HT1080 (cell line): ENCODE results near the gene POLN. TPM values are rescaled to one million over a fixed set of nuclear protein-coding genes. Genes with fewer than 3 reads are reported as not detected.
"Not testable (repeated sequence)": the region's sequence is repeated elsewhere in the genome, so short reads cannot be mapped to it uniquely, and the experiment has no call there.

ENCODE experiments used
- DNase-seq: peaks from one replicate; pipeline ENCODE4 v3.0.0-alpha.2; 2015; ENCODE audit warnings: low read depth
- total RNA-seq: library from RNA; depleted of rRNA; stranded (reverse); fragments of >200 nt; shearing (Covaris generic); gene quantifications from 2 replicates; pipeline ENCODE4 v1.2.3, GENCODE V29; 2014

Gene POLN
- total RNA-seq, 1 experiment from 2014 or later: 2.9 TPM

- DNase-seq: peak; percentile 55
Measured at GRCh38 chr4:2220016-2220630, 21.8 kb downstream of the POLN start.

DNA sequence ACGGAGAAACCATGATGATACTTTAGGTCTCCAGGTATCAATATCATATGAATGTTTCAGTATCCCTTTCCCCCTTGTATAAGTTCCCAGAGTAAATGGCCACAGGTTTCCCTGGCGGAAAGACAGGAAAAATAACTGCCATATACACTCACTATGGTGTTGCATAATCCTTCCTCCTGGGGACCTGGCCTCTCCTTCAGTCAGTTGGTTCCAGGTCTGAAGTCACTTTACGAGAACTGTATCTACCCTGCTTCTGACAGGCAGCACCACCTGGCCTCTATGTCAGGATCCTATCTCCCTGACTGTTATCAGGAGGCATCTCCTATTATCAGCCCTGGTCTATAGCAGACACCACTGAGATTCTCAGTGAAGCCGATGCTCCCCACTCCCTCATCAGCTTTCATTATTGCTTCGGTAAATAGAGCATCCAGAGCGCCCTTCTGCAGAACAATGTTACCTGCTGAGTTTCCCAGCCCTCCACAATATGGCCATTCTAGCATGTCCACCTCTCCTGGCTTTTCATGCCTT lies 22.6 kb downstream of the POLN start:
- DNase-seq: no peak

- no peak for DNase-seq
Measured at GRCh38 chr4:2218436-2218835, 23.5 kb downstream of the POLN start.

GRCh38 chr4:2217726-2218125 lies 24.2 kb downstream of the POLN start:
- peak; percentile 71 for DNase-seq

DNA sequence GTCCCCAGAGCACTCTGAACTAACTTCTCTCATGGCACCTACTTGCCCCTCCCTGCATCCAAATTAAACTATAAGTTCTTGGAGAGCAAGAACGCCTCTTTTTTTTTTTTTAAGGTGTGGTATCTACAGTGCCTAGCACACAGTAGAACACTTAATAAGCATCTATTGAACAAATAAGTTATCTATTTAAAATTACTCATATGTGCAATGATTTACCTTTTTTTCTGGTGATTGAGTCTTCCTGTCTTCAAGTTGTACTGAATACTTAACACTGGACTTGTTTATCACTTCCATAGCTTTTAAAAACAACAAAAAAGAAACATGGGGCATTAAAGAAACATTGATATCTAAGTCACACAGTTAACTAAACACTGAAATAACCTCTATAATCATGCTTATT lies 29.1 kb downstream of the POLN start:
- no peak for DNase-seq

- not testable (repeated sequence) for DNase-seq
Measured at GRCh38 chr4:2202789-2203188, 39.1 kb downstream of the POLN start.

GRCh38 chr4:2194496-2194895 lies 47.4 kb downstream of the POLN start:
- no peak for DNase-seq

GRCh38 chr4:2193326-2193725 lies 48.6 kb downstream of the POLN start:
- no peak for DNase-seq

- DNase-seq: no peak
Measured at GRCh38 chr4:2186865-2187172, 55.1 kb downstream of the POLN start.

DNA sequence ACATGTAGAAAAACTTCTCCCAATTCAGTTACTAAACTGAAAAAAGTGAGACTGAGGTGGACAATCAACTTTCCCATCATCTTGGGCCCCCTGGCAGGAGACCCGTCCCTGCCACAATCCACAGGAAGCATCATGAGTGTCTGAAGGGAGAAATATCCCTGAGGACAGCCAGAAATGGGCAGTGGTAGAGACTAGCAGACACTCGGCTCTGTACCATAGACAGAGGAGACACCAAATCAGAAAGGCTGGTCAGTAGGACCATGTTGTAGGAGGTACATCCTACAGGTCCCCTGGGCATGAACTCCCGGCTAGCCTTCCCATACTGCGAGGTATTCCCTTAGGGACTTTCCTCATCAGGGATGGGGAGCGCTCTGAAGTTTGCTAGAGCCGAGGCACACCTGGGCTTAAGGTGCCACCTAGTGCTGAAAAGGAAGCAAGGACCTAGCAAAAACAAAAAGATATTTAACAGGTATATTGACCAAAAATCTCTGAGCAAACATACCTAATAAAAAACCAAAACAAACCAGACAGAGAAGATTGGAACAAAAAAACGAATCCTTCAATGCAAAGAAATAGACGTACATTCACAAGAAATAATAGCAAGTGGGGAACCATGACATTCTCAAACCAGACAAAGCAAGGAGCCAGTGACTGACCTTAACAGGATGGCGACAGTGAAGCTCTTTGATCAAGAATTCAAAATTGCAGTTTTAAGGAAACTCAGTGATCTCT lies 55.6 kb downstream of the POLN start:
- peak; percentile 36 for DNase-seq

- no peak for DNase-seq
Measured at GRCh38 chr4:2183394-2183793, 58.5 kb downstream of the POLN start.

DNA sequence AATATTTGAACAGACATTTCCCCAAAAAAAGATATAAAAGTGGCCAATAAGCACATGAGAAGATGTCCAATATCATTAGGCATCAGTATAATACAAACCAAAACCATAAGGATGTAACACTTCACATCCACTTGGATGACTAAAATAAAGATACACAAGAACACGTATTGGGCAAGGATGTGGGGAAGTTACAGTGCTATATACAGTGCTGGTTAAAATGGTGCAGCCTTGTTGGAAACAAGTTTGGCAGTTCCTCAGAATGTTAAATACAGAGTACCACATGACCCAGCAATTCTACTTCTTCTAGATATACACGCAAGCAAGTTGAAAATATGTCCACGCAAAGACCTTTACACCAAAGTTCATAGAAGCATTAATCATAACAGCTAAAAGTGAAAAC lies 58.9 kb downstream of the POLN start:
- no peak for DNase-seq

DNA sequence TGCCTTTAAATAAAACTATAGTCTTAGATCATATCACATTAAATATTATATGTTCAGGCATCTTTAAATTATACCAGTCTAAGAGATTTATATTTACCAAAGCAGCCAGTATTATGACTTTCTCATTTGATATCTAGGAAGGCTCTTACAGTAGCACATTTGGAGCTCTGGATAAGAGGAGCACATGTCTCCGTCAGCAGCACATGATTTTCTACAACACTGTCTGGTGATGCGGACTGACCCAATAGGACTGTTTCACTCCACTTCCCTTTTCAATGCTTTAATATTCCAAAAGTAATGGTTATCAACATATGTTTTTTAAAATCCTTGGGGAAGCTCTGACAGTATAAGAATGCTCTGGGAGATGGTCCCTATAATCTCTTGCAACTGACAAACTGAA lies 61.5 kb downstream of the POLN start:
- DNase-seq: no peak

- no peak for DNase-seq
Measured at GRCh38 chr4:2179717-2180116, 62.2 kb downstream of the POLN start.

DNA sequence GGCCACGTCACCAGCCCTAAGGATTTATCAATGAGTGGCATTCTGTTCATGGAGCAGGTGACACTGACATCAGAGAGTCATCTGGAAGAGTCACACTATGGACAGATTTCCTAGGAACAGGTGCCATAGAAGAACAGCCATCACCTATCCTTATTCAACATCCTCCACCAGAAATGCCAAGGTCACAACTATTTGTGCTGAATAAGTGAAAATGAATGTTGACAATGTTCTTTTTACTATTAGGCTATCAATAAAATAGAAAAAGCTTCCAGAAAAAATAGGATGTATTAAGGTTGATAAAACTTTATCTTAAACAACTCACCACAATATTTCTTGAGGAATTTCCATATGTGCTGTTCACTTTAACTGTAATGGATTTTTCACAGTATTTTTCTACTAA lies 62.9 kb downstream of the POLN start:
- no peak for DNase-seq

- DNase-seq: no peak
Measured at GRCh38 chr4:2177443-2178093, 64.4 kb downstream of the POLN start.

DNA sequence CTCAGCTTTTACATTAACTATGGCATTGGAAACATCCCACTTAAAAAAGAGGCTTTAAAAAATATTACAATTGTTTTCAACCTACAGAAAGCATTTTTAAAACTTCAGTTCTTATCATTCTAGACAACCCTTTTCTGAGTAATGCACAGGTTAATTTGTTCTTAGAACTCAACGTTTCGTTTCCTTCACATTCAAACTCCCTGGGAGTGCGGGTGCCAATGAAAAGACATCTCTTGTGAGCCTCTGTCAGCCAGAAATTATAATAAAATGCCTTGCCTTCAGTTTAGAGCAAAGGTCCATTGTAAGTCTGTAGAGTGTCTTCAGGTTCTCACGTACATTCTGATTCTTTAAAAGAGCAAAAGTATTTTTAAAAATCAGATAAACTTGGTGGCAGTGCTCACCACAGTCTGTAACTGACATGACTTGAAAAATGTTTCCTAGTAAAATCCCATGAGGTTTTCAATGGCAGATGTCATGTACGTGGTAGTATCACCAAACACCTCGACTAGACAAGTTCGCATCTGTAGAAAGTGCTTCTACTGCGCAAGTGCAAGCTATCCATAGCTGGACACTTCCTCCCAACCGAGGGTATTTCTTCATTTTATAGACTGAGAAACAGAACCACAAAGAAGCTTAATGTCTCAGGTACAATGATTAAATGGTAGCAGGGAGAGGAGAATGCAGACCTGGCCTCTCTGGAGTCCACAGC lies 65.8 kb downstream of the POLN start:
- no peak for DNase-seq

DNA sequence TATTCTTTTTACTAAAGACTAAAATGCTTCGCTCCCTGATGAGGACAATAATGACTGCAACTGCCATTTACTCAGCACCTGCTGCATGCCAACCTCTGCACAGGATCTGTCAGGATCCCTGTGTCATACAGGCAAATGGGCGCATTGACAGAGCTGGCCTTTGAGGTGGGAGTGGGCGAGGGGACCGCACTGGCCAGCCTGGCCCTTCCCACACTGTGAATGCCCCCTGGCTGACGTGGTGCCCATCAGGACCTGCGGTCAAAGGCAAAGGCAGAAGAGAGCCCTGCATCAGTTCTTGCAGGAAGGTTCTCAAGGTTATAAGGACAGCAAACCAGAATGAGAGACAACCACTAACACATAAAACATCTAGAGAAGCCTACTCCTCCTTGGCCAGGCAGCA lies 67.9 kb downstream of the POLN start:
- DNase-seq: no peak

DNA sequence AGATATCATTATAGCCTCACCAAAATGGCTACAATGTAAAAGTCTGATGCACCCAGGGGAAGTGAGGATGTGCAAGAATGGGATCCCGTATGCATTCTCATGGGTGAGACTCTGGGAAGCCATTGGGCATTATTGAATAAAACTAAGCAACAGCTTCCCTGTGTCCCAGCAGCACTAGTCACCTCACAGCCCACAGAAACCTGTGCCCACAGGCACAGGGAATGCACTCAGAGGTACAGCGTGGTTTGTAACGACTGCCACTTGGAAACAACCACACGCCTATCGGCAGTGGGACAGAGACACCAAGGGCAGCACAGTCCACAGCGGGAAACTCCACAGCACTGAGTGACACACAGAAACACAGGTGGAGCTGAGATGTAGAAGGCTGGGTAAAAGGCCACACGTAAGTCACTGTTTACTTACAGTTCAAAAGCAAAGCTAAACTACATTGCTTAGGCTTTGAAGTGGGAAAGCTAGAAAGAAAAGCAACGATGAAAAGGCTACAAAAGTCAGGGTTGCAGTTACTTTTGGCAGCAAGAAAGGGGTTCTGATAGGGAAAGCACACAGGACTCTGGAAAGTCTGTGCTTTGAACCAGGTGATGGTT lies 69.2 kb downstream of the POLN start:
- no peak for DNase-seq

- no peak for DNase-seq
Measured at GRCh38 chr4:2172161-2172560, 69.8 kb downstream of the POLN start.

DNA sequence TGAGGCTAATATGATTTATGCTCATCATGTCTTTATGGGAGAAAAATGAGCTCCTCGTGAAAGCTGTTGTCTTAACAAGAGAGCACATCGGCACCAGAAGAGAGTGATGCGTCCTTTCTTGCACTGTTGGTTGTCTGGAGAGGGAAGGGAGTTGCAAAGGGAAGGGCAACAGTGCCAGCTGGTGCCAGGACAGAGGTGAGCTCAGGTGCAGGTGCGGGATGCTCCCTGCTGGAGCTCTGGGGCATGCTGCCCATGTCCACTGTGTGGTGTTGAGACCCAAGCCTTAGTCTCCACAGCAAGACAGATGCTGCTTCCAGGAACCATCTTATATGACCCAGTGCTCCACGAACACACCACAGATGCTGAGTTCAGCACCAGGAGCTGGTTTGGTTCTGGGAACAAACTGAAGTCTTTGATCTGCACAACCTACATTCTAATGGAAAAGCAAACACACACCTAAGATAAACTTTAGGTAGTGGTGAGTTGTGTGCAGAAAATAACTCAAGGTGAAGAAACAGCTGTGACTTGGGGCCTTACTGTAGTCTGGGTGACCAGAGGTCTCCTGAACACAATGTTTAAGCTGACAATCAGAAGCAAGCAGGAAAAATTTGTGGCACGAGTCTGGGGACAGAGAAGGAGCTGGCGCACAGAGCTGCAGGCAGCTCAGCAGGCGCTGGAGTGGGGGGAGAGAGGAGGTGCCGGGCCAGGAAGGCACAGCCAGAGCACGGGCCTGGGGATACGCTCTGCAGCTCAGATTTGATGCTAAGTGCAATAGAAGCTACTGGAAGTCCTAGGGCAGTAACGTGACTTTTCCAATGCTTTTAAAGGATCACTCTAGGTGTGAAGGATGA lies 73.2 kb downstream of the POLN start:
- peak; percentile 35 for DNase-seq
